ENCODE results near the gene RNF10. TPM values are rescaled to one million over a fixed set of nuclear protein-coding genes. Genes with fewer than 3 reads are reported as not detected.

The RNF10 gene
- total RNA-seq, 2 experiments from 2014 or later, result 165 to 168 TPM

DNA sequence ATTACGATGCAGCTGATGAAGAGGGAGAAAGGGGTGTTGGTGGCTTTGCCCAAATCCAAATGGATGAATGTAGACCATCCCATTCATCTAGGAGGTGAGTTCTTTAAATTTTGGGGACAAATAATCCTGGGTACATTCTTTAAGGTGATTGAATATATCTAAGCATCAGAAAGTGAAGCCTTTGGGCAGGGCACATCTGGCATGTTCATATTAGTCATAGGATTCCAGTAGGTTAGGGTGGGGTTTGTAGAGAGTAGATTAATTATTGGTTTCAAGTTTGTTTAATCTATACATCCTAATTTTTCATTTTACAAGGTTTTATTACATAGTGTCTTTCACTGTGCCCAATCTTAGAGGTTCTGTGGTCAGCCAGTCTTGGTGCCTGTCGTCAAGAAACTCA lies 23.4 kb downstream of the RNF10 start:
- CTCF ChIA-PET, result no interaction called here
- POLR2A ChIA-PET, result no interaction called here

DNA sequence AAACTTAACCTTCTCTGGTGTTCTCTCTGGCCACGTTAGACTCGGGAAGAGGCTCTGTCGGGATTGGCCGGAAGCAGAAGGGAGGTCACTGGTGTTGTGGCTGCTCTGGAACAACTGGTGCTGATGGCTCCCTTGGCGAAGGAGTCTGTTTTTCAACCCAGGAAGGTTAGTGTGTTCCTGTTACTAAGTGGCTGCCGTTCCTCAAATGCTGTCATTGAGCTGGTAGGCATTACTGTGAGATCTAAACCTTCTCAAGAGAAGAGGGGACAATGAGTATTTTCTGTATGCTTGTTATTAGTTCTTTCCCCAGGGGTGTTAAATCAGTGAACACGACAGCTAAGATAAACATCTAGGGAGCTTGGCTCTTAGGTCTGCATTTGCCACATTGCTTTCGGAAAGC lies 28.8 kb downstream of the RNF10 start:
- ChIA-PET CTCF (interaction anchor here (0.5 kb wide), 1 partner anchor 153 kb away, joined by 3 read pairs; no protein-coding TSS in a partner anchor), POLR2A (no interaction called here)

DNA sequence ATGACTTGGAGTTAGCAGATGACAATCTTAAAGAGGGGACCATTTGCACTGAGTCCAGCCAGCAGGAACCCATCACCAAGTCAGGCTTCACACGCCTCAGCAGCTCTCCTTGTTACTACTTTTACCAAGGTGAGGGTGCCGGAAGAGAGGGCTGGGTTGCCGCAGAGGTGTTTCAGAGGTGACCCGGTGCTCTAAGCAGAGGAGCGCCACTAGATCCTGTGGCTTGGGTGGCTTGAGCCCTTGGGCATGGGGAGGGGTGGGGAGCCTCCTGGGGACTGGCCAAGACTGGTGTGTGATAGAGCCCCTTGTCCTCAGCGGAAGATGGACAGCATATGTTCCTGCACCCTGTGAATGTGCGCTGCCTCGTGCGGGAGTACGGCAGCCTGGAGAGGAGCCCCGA lies 29.3 kb downstream of the RNF10 start:
- POLR2A ChIA-PET, result no interaction called here
- CTCF ChIA-PET, result no interaction called here

DNA sequence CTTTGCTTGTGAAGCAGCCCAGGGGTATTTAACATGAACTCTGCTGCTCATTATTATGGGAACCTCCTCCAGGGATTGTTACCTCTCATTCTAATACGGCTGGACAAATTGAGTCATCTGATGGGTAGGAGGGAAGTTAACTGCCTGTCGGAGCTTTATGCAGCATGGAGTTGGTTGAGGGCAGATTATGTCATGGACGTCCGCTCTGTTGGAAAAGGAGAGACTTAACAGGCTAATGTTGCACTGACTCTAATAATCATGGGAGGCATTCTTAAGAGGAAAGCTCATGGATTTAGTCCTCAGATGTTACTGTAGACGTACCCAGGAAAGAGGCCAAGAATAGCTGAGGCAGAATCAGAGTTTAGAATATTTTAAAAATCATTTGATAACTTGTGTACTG lies 37.1 kb downstream of the RNF10 start:
- CTCF ChIA-PET, result interaction anchor here (0.6 to 1.3 kb wide), 2 partner anchors 9 to 489 kb away, joined by 3 to 5 read pairs; no protein-coding TSS in a partner anchor
- POLR2A ChIA-PET, result no interaction called here

DNA sequence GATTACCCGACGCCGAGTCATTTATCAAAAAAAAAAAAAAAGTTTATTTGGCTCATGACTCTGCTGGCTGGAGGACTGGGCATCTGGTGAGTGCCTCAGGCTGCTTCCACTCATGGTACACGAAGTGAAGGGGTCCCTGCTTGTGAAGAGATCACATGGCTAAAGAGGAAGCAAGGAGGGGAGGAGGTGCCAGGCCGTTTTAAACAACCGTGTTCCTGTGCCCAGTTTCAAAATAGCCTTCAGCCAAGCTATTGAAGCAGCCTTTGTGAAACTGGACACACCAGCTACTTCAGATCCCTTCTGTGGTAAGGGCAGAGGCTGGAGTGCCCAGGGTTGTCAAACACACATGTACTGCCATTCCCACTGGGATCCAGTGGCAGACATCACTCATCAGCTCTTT lies 39.4 kb downstream of the RNF10 start:
- POLR2A ChIA-PET, result no interaction called here
- CTCF ChIA-PET, result no interaction called here

DNA sequence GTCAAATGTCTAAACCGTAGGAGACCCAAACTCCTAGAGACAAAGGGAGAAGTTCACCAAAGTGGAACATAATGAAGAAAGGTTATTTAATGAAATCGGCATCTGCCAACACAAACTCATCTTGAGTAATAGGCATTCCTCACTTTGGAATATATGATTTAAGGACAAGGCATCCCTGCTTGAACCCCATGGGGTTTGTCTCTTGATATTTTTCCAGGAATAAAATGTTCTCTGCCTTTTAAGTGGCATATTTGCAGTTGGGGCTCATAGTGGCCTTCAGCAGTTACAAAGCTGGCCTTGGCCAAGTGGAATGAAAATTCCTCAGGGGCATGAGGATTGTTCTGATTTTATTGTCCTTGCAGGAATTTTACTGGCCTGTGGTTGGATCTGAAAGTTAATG lies 40.0 kb downstream of the RNF10 start:
- POLR2A ChIA-PET, result no interaction called here
- CTCF ChIA-PET, result no interaction called here

DNA sequence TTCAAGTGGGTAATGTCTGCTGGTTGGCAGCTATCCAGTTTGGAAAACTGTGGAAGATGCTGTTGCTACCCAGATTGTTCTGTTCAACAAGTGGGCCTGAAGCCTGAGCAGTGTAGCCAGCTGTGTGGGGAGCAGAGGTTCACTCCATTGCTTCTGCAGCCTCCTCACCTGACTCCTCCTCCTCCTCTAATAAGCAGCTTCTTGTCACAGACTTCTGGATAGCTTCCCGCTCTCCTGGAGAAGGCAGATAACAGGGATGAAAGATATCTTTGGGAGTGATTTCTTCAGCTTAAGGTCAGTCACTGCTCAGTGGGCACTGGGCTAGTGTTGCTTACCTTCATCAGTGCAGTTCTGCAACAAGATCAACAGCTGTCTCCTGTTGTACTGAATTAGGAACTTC lies 45.0 kb downstream of the RNF10 start:
- ChIA-PET CTCF (interaction anchor here (0.6 to 1.2 kb wide), 2 partner anchors 41 to 68 kb away, joined by 3 to 4 read pairs; no protein-coding TSS in a partner anchor), POLR2A (no interaction called here)

DNA sequence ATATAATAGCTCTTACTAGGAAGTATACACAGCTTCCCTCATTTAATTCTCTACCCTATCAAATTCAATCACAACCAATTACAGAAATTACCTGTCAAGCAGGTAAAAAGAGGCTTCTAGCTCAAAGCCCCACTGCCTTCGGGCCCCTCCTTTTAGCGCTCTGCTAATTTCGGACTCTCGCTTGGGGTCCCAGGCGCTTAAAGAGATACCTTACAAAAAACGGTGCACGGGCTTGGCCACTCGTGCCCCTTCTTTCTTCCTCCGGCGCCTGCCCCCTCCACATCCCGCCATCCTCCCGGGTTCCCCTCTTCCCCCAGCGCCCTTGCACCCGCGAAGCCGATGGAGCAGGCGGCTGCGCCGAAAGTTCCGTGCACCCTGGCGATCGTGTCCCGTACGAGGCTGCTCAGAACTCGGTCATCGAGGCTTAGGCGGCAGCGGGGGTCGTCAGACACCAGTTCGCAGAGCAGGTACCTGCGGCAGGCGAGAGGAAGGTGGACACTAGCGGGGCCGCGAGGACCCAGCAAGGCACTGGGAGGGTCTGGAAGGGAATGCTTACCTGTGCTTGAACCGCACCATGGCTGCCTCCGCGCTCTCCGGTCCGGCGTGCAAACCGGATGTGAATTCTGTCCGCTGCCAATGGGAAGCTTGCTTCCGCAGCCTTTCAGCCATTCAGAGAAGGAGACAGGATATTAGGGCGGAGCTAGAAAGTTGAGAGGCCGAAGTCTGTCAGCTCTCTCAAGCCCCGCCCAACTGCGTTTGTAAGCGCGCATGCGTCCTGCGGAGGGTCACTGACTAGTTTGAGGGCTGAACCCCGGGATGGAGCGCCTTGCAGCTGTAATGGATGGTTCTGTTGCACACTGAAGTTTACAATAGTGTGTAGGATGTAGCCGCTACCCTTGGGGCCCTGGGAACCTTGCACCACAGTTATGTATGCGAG lies 46.9 kb downstream of the RNF10 start, which contains the start of gene POP5:
Gene POP5, minus strand, starts transcription at position 616 of the 937 bp plus-strand sequence. Its CDS starts 40 bp downstream, at position 576.
- CTCF ChIA-PET, result interaction anchor here (0.5 to 5.6 kb wide), 7 partner anchors 10 to 515 kb away, joined by 3 to 64 read pairs (median 3); no protein-coding TSS in a partner anchor
- POLR2A ChIA-PET, result interaction anchor here (0.7 to 1.8 kb wide), 8 partner anchors 46 to 130 kb away, joined by 3 to 6 read pairs (median 4); partner anchors contain the start of genes COQ5, MLEC, RNF10 and SRSF9

DNA sequence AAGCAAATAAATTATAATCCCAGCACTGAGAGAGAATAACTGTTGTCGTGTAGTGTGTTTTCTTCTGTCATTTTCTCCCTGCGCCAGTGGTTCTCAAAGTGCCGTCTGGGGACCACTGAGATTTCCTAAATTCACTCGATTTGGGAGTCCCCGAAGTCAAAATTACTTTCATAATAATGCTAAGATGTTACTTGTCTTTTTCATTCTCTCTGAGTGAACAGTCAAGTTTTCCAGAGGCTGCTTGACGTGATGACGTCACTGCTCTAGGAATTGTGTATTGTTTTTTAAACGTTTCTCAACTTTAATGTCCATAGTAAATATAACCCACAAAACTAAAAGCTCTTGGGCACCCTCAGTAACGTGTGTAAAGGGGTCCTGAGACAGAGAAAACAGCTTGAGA lies 47.8 kb downstream of the RNF10 start:
- CTCF ChIA-PET, result interaction anchor here (1.0 to 5.6 kb wide), 7 partner anchors 15 to 514 kb away, joined by 3 to 64 read pairs (median 4); no protein-coding TSS in a partner anchor
- POLR2A ChIA-PET, result interaction anchor here (0.9 to 1.8 kb wide), 4 partner anchors 47 to 113 kb away, joined by 3 to 6 read pairs (median 4); partner anchors contain the start of genes RNF10 and SRSF9

DNA sequence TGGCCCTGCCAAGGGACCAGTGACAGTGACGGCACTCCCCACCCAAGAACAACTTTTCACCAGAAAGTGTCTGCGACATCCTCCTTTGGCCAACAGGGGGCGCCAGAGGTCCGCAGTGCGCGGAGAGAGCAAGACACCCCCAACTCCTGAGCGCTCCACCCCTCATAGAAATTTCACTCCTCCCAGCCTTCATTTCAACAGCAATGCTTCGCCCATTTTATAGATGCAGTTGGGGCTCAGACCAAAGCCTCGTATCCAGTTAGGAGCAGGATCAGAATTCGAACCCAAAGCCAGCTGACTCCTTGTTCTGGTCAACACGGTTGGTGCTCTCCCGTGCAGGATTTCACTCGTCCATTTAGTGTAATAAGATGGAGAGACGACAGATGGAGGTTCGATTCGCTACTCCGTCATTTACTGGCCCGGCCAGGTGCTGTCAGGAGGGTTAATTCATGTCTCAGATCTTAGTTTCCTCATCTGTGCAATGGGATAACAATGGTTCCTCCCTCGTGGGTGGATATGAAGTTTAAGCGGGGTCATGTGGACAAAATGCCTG lies 49.4 kb downstream of the RNF10 start:
- CTCF ChIA-PET, result interaction anchor here (0.8 to 5.6 kb wide), 7 partner anchors 20 to 388 kb away, joined by 3 to 64 read pairs (median 4); no protein-coding TSS in a partner anchor
- POLR2A ChIA-PET, result no interaction called here

DNA sequence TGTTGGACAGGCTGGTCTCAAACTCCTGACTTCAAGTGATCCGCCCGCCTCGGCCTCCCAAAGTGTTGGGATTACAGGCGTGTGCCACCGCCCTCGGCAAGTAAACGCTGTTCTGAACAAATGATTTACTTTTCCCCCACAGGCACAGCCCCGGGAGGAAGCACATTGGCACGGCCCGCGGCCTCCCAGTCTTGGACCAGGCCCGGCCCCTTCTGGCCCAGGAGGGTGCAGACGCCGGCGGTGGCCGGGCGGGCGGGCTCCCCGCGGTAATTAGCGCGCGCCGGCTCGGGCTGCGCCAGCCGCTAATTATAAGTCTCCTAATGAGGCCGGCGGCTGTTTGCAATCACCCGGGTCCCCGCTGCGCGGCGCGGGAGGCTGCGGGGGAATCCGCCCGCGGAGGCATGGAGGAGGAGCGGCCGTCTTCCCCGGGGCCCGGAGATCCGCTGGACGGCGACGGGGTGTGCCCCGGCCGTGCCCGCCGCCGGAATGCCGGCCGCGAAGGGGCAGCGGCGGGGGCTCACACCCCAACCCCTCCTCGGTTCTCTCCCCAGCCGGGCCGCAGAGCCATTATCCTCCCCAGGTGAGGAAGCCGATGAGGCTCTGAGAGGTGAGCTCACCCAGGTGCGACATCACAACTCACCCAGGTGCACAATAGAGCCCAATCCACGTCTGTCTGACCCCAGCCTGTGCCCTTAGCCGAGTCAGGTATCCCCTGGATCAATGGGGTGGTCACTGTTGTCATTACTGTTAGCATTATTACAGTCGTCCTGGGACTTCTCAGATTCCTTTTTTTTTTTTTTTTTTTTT lies 50.4 kb downstream of the RNF10 start:
- POLR2A ChIA-PET, result no interaction called here
- CTCF ChIA-PET, result interaction anchor here (0.7 to 5.6 kb wide), 5 partner anchors 48 to 121 kb away, joined by 3 to 64 read pairs (median 4); no protein-coding TSS in a partner anchor

DNA sequence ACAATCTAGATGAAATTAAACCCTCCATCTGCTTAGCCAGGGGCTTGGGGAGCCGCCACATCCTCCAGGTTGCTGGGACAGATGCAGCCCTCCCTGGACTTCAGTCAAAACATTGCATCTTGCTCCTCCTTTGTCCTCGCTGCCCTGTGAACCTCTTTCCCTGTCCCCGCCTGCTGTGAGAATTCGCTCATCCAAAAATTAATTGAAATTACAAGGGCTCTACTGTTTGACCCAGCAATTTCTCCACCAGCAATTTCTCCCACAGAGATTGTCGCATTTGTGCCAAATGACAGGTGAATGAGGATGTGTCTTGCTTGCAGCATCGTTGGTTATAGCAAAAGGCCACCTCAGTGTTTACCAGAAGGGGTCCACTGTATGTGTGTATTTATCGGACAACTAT lies 52.0 kb downstream of the RNF10 start:
- ChIA-PET POLR2A (no interaction called here), CTCF (no interaction called here)

DNA sequence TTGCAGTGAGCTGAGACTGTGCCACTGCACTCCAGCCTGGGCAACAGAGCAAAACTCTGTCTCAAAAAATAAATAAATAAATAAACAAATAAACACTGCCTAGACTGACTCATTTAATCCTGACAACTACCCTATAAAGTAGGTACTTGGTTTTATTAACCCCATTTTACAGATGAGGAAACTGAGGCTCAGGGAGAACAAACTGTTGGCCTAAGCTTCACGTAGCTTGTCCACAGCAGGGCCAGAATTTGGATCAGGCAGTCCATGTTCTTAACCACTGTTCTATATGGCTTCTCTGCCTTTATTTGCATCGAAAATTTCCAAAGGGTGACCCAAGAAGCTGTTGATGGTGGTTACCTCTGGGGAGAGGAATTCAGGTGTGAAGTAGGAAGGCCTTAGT lies 52.7 kb downstream of the RNF10 start:
- CTCF ChIA-PET, result no interaction called here
- POLR2A ChIA-PET, result no interaction called here

DNA sequence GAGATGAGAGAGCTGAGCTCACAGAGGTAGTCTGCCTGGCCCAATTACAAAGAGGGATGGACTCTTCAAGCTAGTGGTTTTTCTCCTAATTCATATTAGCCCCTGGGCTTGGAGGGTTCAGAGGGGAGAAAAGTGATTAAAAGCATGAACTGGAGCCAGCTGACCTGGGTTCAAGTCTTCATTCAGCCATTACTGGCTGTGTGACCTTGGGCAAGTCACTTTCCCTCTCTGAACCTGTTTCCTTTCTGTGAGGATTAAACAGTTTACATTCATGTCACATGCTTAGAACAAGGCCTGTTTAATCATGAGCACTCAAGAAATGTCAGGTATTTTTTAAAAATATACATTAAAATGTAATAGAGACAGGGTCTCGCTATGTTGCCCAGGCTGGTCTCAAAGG lies 54.2 kb downstream of the RNF10 start:
- POLR2A ChIA-PET, result no interaction called here
- CTCF ChIA-PET, result interaction anchor here (1.0 to 1.4 kb wide), 2 partner anchors 18 to 383 kb away, joined by 4 read pairs; no protein-coding TSS in a partner anchor

DNA sequence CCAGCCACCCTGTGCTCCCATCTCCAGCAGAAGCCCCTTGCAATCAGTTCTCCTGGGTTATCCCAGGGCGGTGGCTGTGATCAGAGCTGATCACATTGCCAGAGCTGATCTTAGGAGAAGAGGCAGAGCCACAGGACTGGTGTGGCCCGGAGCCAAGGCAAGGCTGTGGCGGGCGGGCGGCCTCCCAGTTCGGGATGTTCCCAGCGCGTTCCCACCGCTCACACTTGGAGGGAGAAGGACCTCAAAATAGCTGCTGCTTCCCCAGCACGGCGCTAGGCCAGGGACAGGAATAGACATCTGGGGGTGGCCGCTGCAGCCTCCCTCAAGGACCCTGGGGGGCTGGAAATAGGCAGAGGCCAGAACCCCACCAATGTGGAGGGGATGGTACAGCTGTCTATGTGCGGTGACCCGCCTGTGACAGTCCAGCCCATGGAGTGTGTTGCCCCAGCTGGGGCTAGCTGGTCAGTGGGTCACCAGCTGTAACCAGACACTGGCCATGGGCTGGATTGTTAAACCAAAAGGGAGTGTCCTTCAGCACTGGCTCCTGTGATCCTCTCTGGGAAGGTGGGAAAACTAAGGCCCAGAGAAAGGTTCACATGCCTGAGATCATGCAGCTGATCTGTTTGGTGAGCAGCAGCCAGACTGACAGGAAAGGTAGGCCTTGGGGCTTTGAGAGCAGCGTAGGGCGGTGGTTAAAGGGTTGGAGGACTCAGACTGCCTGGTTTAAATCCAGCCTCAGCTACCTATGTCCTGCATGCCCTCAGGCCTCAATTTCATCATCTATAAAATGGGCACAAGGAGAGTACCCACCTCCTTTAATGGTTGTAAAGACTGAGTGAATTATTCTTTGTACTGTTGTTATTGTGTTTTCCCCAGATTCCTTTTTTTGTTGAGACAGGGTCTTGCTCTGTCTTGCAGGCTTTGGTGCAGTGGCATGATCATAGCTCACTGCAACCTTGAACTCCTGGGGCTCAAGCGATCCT lies 55.1 kb downstream of the RNF10 start:
- ChIA-PET CTCF (interaction anchor here (0.6 to 1.4 kb wide), 3 partner anchors 17 to 382 kb away, joined by 4 read pairs; no protein-coding TSS in a partner anchor), POLR2A (no interaction called here)

DNA sequence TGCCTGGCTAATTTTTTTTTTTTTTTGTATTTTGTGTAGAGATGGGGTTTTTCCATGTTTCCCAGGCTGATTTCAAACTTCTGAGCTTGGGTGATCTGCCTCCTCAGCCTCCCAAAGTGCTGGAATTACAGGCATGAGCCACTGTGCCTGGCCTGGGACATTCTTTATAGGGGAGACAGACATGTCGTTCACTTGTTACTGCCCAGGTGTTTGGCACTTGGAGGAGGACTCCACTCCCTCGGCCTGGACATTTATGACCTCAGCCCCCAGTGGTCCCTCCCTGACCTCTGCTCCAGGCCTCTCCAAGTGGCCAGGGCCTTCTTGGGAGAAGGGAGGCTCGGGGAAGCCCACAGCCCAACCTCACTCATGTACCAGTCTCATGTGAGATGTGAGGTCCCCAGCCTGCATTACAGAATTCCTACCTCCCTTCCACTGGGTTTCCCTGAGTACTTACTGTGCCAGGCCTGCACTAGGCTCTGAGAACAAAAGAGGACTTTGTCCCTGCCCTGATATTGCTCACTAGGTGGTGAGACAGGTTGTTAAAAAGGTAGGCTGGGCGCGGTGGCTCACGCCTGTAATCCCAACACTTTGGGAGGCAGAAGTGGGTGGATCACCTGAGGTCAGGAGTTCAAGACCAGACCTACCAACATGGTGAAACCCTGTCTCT lies 56.7 kb downstream of the RNF10 start:
- ChIA-PET CTCF (no interaction called here), POLR2A (no interaction called here)

DNA sequence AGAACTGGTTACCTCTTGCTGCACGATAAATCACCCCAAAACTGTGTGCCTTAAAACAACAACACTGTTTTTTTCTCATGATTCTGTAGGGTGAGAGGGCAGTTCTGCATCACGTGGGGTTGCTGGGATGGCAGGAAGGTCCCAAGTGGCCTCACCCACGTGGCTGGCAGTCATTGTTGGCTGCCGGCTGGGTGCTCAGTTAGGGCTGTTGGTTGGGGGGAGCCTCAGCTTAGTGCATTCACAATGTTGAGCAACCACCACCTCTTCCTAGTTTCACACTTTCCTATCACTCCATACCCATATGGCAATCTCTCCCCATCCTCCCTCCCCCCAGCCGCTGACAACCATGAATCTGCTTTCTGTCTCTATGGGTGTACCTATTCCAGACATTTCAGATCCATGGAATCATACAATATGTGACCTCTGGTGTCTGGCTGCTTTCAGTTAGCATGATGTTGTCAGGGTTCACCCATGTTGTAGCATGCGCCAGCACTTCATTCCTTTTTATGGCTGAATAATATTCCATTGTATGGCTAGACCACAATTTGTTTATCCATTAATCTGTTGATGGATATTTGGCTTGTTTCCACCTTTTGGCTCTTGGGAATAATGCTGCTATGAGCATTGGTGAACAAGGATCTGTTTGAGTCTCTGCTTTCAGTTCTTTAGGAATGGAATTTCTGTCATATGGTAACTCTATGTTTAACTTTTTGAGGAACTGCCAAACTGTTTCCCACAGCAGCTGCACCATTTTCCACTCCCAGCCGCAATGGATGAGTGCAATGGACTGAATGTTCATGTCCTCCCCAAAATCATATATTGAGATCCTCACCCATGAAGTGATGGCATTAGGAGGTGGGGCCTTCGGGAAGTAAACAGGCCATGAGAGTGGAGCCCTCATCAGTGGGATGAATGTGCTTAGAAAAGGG lies 58.2 kb downstream of the RNF10 start:
- CTCF ChIA-PET, result no interaction called here
- POLR2A ChIA-PET, result no interaction called here
